ENCODE measurements around the gene JUNB. TPM values are rescaled to one million over a fixed set of nuclear protein-coding genes. Genes with fewer than 3 reads are reported as not detected.

The JUNB gene
- total and polyA plus RNA-seq, 2 of the 8 experiments (the other 6 are each of a cell fraction or from before 2014, with no cell fraction given) = 7.4 to 10.0 TPM

GRCh38 chr19:12799742-12800465 lies 8.6 kb downstream of the JUNB start:
- H2BK15ac ChIP-seq (ENCODE audit: low read length) = no peak overlapping the region
- no peak overlapping the region for H2AFZ ChIP-seq (ENCODE audit: low read length)
- H4K20me1 ChIP-seq (replicated peaks in 1 of 2; ENCODE audit: control insufficient read depth in 1 of 2, insufficient read depth in 2 of 2, low read length in 2 of 2) = peaks cover 0 to 6% of the 10 kb centered on the region in 2 experiments
- CTCF ChIA-PET (ENCODE audit: partially characterized antibody) = interaction anchor here (0.6 to 17.9 kb wide), 12 partner anchors 11 to 165 kb away, joined by 3 to 288 read pairs (median 4); no protein-coding TSS in a partner anchor
- no peak overlapping the region for H3K14ac ChIP-seq (ENCODE audit: insufficient read length)
- H3K4ac ChIP-seq (replicated peaks; ENCODE audit: insufficient read length, low read depth, low read length) = no peak overlapping the region
- peaks cover 7% of the 10 kb centered on the region for H3K79me1 ChIP-seq (ENCODE audit: low read depth, low read length)
- TF ChIP-seq GABPA (IDR thresholded peaks at IDR 0.05; ENCODE audit: borderline replicate concordance, insufficient read depth, low read length) (no peak), EP300 (IDR thresholded peaks at IDR 0.05; ENCODE audit: borderline replicate concordance in 1 of 2, low read depth in 2 of 2, low read length in 2 of 2) (no peak), TCF12 (IDR thresholded peaks at IDR 0.05; ENCODE audit: low read depth, low read length) (no peak), TBP (IDR thresholded peaks at IDR 0.05; ENCODE audit: low read depth, low read length) (no peak), SP1 (IDR thresholded peaks at IDR 0.05; ENCODE audit: low read depth, low read length) (no peak), ZNF274 (IDR thresholded peaks at IDR 0.05; ENCODE audit: borderline replicate concordance, extremely low read depth, low read length) (no peak), RBBP5 (IDR thresholded peaks at IDR 0.05; ENCODE audit: borderline replicate concordance, low read depth, low read length) (no peak)
- H3K27me3 ChIP-seq (replicated peaks in 1 of 4; ENCODE audit: control insufficient read depth in 3 of 4, extremely low read depth in 1 of 4, insufficient read depth in 3 of 4, low read length in 3 of 4) = peaks cover 0 to 4% (median under 1%) of the 10 kb centered on the region in 4 experiments; a peak in 2 of 7 replicates
- no peak overlapping the region for H2BK20ac ChIP-seq (ENCODE audit: low read length)
- no peaks in the 10 kb centered on the region for H3K9me3 ChIP-seq (ENCODE audit: insufficient read depth in 2 of 2, low read depth in 1 of 2, low read length in 1 of 2)
- H3K79me2 ChIP-seq (ENCODE audit: control insufficient read depth in 1 of 2, insufficient read depth in 2 of 2, low read length in 2 of 2) = peaks cover 0 to 12% of the 10 kb centered on the region in 2 experiments; a peak in 2 of 4 replicates
- no peak overlapping the region for H3K56ac ChIP-seq (replicated peaks; ENCODE audit: insufficient read length, low read depth, low read length)
- no peak overlapping the region for H4K5ac ChIP-seq (ENCODE audit: insufficient read length, low read depth, low read length)
- WGBS, 2 experiments (ENCODE audit: extremely low coverage in 1 of 2, insufficient coverage in 1 of 2, insufficient read length in 1 of 2, insufficient replicate concordance in 2 of 2, low coverage in 1 of 2, low lambda C conversion rate in 2 of 2, missing lambda C conversion rate in 1 of 2) = 96% methylated on average over 18 of the region's 18 CpGs; no CpG with 5 or more reads in 1 of the 2 experiments
- POLR2A ChIA-PET (ENCODE audit: partially characterized antibody) = interaction anchor here (0.6 to 15.2 kb wide), 9 partner anchors 8 to 133 kb away, joined by 3 to 317 read pairs (median 5); partner anchors contain the start of genes HOOK2, JUNB, MAN2B1 and WDR83
- H2BK5ac ChIP-seq (ENCODE audit: low read depth, low read length) = no peak overlapping the region
- peaks cover 8 to 19% (median 14%) of the 10 kb centered on the region in 4 experiments; a peak in 7 of 8 replicates for H3K36me3 ChIP-seq (ENCODE audit: control insufficient read depth in 2 of 4, insufficient read depth in 4 of 4, low read length in 3 of 4)
- FAIRE-seq (no peak), DNase-seq (ENCODE audit: low read depth in 1 of 2, low spot score in 2 of 2) (no peak)
- peaks cover 14% of the 10 kb centered on the region; the same call in 1 of the 2 replicates for H3K23me2 ChIP-seq (ENCODE audit: low read depth, low read length)
- no peak overlapping the region for H4K91ac ChIP-seq (replicated peaks; ENCODE audit: insufficient read length, low read length)
- no peak overlapping the region for H3K9ac ChIP-seq (replicated peaks in 1 of 4; ENCODE audit: extremely low read depth in 1 of 4, low read depth in 3 of 4, low read length in 3 of 4)
- peak overlapping the region; percentile 91 to 92; a peak in 3 of 4 replicates for H3K4me2 ChIP-seq (ENCODE audit: insufficient read depth in 1 of 2, low read depth in 2 of 2, low read length in 2 of 2)
- H2BK120ac ChIP-seq (replicated peaks; ENCODE audit: low read depth, low read length) = no peak overlapping the region
- no peak overlapping the region for H3K23ac ChIP-seq (ENCODE audit: insufficient read length)
- no peak overlapping the region for H2AK5ac ChIP-seq (ENCODE audit: low read depth, low read length)
- peak overlapping the region; percentile 38; the same call in 1 of the 2 replicates for H4K8ac ChIP-seq (ENCODE audit: extremely low read depth, insufficient read depth, low read length)
- H3K4me1 ChIP-seq (replicated peaks in 1 of 4; ENCODE audit: control insufficient read depth in 3 of 4, insufficient read depth in 4 of 4, low read length in 3 of 4) = peaks cover 5 to 23% (median 11%) of the 10 kb centered on the region in 4 experiments; a peak in 6 of 7 replicates
- H3K18ac ChIP-seq (ENCODE audit: extremely low read depth, low read length) = no peak overlapping the region
- H3K27ac ChIP-seq (ENCODE audit: low read depth, low read length) = no peak overlapping the region
- H2BK12ac ChIP-seq (ENCODE audit: low read depth, low read length) = no peak overlapping the region
- H3K4me3 ChIP-seq (ENCODE audit: extremely low read depth in 1 of 4, insufficient read depth in 2 of 4, low read depth in 3 of 4, low read length in 4 of 4) = peak overlapping the region in 1 of 4 experiments; percentile 85; a peak in 3 of 8 replicates
